CD4-positive, alpha-beta T cell treated with Interleukin-6 for 4 hours (primary cell): ENCODE measurements around the gene TTC4.

Source experiments
- DNase-seq: peaks from one replicate; pipeline ENCODE4 v3.0.0-alpha.2; 2020; ENCODE audit warnings: mixed read lengths

Gene TTC4

DNA sequence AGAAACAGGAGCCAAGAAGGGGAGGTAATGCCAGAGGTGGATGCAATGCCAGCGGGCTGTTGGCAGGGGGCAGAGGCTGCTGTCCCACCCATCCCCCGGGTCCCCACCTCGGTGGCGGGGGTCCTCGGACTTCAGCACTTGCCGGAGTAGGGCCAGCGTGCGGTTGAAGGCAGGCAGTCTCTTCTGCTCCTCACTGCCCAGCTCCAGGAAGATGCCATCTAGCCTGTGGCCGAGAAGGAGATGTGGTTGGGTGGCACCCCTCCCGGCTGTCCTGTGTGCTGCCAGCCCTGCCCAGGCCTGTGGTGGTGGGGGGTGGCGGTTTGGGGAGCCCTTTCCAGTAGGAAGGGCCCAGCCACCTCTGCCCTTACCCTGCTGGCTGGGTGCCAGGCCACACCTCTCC is 71.9 kb downstream of the TTC4 start:
- DNase-seq = no peak

DNA sequence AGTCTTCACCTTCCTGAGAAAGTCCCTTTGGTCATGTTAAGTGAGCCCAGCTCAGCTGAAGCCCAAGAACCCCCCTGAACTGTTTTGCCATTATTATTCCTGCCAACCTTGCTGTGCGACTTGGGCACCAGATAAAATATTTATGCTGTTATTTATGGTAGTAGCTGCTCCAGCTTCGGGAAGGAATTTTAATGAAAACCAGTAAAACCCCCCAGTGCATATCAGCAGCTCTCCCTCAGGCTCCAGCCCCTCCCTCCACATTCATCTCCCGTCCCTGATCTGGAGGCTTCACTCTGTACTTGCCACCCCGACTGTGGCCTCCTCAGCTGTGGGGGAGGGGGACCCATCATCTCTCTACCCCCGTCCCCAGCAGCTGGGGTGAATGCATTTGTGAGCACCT is 72.8 kb downstream of the TTC4 start:
- DNase-seq = no peak

DNA sequence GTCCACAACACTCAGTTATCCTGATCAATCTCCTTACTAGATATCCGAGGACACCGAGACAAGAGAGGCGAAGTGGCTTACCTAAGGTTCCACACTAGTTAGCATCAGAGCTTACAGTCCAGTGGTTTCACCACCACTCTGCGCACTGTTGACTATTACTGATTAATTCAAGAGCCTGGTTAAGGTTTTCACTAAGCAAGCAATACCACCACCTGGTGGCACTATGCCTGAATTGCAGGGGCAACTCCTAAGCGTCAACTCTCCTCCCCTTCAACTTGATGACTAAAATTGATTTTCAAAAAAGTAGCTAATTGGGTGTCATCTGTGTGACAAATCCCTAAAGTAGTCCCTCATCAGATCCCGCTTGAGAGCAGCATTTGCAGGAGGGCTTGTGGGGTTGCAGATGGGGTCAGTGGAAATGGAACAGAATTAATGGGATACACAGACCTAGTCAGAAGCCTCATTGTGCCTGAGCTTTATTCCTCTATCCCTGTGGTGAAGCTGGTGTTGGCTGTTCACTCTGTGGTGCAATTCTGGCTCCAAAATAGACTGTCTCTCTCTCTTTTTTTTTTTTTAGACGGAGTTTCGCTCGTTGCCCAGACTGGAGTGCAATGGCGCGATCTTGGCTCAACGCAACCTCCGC is 76.3 kb downstream of the TTC4 start:
- DNase-seq = peak; percentile 44
